Lung (tissue), 12 donors: Measurements from ENCODE around the gene SULT1B1. TPM values are rescaled to one million over a fixed set of nuclear protein-coding genes. Genes with fewer than 3 reads are reported as not detected.
A peak's percentile ranks its signal among the peaks of the same experiment; 100 is the strongest.

Experiments used
- ATAC-seq: fragments of 200-7000 bp; cut with Tn5 transposase; one replicate; pipeline ENCODE4 v1.9.1; 2020; ENCODE audit warnings: moderate number of reproducible peaks; ENCODE audit not compliant: insufficient read depth, low FRiP score
- DNase-seq, 3 donors: peaks; one replicate each; pipeline ENCODE4 v3.0.0-alpha.2; 2013 to 2017
- H3K27ac ChIP-seq, 2 donors: one replicate each; pipeline ENCODE4 v1.5.1; 2013; ENCODE audit warnings: mild to moderate bottlenecking in 2 of 2, moderate library complexity in 2 of 2, control low read depth in 1 of 2, inconsistent platforms in 1 of 2, low read depth in 1 of 2, low read length in 1 of 2
- H3K27me3 ChIP-seq, 3 donors: one replicate each; pipeline ENCODE4 v1.5.1; 2013; ENCODE audit warnings: low read length in 2 of 3; ENCODE audit not compliant: control insufficient read depth in 3 of 3, insufficient read depth in 3 of 3
- H3K36me3 ChIP-seq, 4 donors: one replicate each; pipeline ENCODE4 v1.5.1; 2013; ENCODE audit warnings: low read length in 4 of 4, mild to moderate bottlenecking in 1 of 4, moderate library complexity in 1 of 4; ENCODE audit not compliant: control insufficient read depth in 4 of 4, insufficient read depth in 4 of 4
- H3K4me1 ChIP-seq, 5 donors: one replicate each; pipeline ENCODE4 v1.5.1; 2013; ENCODE audit warnings: low read length in 5 of 5, mild to moderate bottlenecking in 2 of 5, moderate library complexity in 1 of 5; ENCODE audit not compliant: control insufficient read depth in 5 of 5, insufficient read depth in 5 of 5
- H3K4me3 ChIP-seq: one replicate; pipeline ENCODE4 v1.5.1; 2013; ENCODE audit warnings: mild to moderate bottlenecking, control low read depth, moderate library complexity
- H3K9ac ChIP-seq, 2 donors: one replicate each; pipeline ENCODE4 v1.5.1; 2013; ENCODE audit warnings: low read length in 2 of 2, control low read depth in 1 of 2; ENCODE audit not compliant: insufficient read depth in 1 of 2
- H3K9me3 ChIP-seq, 4 donors: one replicate each; pipeline ENCODE4 v1.5.1; 2013; ENCODE audit warnings: low read length in 3 of 4, mild to moderate bottlenecking in 1 of 4, moderate library complexity in 1 of 4; ENCODE audit not compliant: control insufficient read depth in 4 of 4, insufficient read depth in 3 of 4
- CTCF ChIP-seq: IDR thresholded peaks from 2 replicates; pipeline ENCODE4 v1.5.1; 2012; ENCODE audit warnings: mild to moderate bottlenecking; ENCODE audit errors: control extremely low read depth, extremely low read depth
- WGBS, 2 donors: extraction: QIAGEN DNeasy Blood & Tissue Kit; methylation state at CpG; one replicate each; pipeline ENCODE4 v1.1.7; 2013; 5-methylcytosine and 5-hydroxymethylcytosine counted together
- polyA plus RNA-seq, 2 donors: library from polyadenylated mRNA; stranded (reverse); fragments of 200-250 nt; gene quantifications; one replicate each; pipeline ENCODE4 v1.2.1, GENCODE V29; 2013
- total RNA-seq, 2 donors: library from RNA; depleted of rRNA in 1 of 2; stranded (reverse); fragments of >200 nt in 1 of 2; gene quantifications; one replicate each; pipeline ENCODE4 v1.2.1, GENCODE V29; 2014 to 2021
- donor health status: control.
- donor health status: control.
- donor health status: Bipolar disorder and iron deficiency.
- donor health status: healthy.
- donor health status: DM: yes; HTN: yes; CAD: no.

Gene SULT1B1
- total and polyA plus RNA-seq, 4 donors, result 1.0 to 11.0 (median 6.0) TPM

GRCh38 chr4:69731847-69732246, 28.6 kb downstream of the SULT1B1 start:
- peak overlapping the region in 1 of 2 donors; percentile 29 for H3K9ac ChIP-seq
- TF ChIP-seq CTCF, result no peak
- no peak for ATAC-seq
- H3K4me3 ChIP-seq, result no peak overlapping the region
- H3K9me3 ChIP-seq, result no peaks in the 10 kb centered on the region
- 58 to 96% methylated on average over 1 of the region's 1 CpG for WGBS, 2 donors
- H3K27me3 ChIP-seq, result no peaks in the 10 kb centered on the region
- no peak overlapping the region for H3K27ac ChIP-seq
- DNase-seq, result peak in 2 of 3 donors; percentile 74 to 86
- no peaks in the 10 kb centered on the region for H3K36me3 ChIP-seq
- H3K4me1 ChIP-seq, result peaks cover 0 to 31% (median 7%) of the 10 kb centered on the region in 5 donors

- Histone ChIP-seq H3K27me3 (no peaks in the 10 kb centered on the region), H3K27ac (no peak overlapping the region), H3K9me3 (no peaks in the 10 kb centered on the region), H3K4me1 (peaks cover 0 to 32% (median 7%) of the 10 kb centered on the region in 5 donors), H3K36me3 (no peaks in the 10 kb centered on the region), H3K4me3 (no peak overlapping the region), H3K9ac (no peak overlapping the region)
- ATAC-seq, result no peak
- peak; percentile 54 to 69 (median 64) for DNase-seq
- WGBS, 2 donors, result 67 to 89% methylated on average over 1 of the region's 1 CpG
- no peak for TF ChIP-seq CTCF
Measured at GRCh38 chr4:69731241-69731640, 29.2 kb downstream of the SULT1B1 start.

GRCh38 chr4:69730002-69730401, 30.4 kb downstream of the SULT1B1 start:
- no peak overlapping the region for H3K9ac ChIP-seq
- no peak for ATAC-seq

More at GRCh38 chr4:69730002-69730401, 30.4 kb downstream of the SULT1B1 start:
- TF ChIP-seq CTCF, result no peak
- Histone ChIP-seq H3K27me3 (no peaks in the 10 kb centered on the region), H3K4me1 (peaks cover 0 to 32% (median 7%) of the 10 kb centered on the region in 5 donors), H3K27ac (no peak overlapping the region), H3K36me3 (no peaks in the 10 kb centered on the region), H3K9me3 (no peaks in the 10 kb centered on the region), H3K4me3 (no peak overlapping the region)
- no peak for DNase-seq
